HFF-Myc (cell line): ENCODE data around the gene KREMEN1.

Source experiments
- DNase-seq: peaks from one replicate; pipeline ENCODE4 v3.0.0-alpha.2; 2011; ENCODE audit warnings: low read depth; ENCODE audit errors: extremely low read depth
- H3K4me3 ChIP-seq: replicated peaks from 2 replicates; pipeline ENCODE4 v1.5.1; 2011; ENCODE audit warnings: low read depth, mild to moderate bottlenecking, control low read depth, low read length
- TF ChIP-seq, protein P1 (sequence below): IDR thresholded peaks from 2 replicates; pipeline ENCODE4 v1.5.1; 2012; ENCODE audit warnings: mild to moderate bottlenecking, low read depth, low read length, control low read depth; ENCODE audit errors: missing control alignments

KREMEN1 gene

DNA sequence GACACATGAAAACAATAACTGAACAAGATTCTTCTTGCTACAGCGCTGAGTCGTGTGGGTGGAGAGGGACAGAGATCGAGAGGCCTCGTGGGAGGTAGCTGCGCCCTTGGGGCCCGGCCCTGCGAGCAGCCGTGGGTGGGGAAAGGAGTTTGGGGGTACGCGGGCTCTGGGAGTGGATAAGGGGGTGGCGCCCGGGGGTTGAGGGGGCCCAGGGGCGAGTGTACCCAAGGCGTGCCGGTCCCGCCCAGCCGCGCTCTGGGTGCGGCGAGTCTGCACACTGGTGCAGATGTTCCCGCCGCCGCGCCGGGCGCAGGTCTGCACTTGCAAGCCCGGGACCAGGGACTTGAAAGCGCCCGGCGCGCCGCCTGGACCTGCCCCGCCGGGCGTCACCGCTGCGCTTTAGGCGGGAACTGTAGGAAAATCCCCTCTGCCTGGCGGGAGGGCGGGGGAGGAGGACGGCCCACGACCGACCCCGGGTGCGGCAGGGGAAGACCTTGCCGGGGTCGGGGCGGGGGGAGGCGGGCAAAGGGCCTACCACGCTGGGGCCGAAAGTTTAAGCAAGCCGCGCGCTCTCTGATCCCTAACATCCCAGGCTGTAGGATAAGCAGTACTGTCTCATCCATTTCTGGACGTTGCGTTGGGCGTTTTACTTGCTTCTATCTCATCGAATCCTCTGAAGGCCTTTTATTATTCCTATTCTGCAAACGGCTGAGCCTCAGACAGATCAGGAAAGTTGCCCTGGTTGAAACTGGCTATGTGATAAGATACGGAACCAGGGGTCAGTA is 1.4 kb upstream of the KREMEN1 start:
- TF ChIP-seq, protein P1, sequence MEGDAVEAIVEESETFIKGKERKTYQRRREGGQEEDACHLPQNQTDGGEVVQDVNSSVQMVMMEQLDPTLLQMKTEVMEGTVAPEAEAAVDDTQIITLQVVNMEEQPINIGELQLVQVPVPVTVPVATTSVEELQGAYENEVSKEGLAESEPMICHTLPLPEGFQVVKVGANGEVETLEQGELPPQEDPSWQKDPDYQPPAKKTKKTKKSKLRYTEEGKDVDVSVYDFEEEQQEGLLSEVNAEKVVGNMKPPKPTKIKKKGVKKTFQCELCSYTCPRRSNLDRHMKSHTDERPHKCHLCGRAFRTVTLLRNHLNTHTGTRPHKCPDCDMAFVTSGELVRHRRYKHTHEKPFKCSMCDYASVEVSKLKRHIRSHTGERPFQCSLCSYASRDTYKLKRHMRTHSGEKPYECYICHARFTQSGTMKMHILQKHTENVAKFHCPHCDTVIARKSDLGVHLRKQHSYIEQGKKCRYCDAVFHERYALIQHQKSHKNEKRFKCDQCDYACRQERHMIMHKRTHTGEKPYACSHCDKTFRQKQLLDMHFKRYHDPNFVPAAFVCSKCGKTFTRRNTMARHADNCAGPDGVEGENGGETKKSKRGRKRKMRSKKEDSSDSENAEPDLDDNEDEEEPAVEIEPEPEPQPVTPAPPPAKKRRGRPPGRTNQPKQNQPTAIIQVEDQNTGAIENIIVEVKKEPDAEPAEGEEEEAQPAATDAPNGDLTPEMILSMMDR, result no peak
- DNase-seq, result no peak
- peak overlapping the region; percentile 20 for H3K4me3 ChIP-seq

DNA sequence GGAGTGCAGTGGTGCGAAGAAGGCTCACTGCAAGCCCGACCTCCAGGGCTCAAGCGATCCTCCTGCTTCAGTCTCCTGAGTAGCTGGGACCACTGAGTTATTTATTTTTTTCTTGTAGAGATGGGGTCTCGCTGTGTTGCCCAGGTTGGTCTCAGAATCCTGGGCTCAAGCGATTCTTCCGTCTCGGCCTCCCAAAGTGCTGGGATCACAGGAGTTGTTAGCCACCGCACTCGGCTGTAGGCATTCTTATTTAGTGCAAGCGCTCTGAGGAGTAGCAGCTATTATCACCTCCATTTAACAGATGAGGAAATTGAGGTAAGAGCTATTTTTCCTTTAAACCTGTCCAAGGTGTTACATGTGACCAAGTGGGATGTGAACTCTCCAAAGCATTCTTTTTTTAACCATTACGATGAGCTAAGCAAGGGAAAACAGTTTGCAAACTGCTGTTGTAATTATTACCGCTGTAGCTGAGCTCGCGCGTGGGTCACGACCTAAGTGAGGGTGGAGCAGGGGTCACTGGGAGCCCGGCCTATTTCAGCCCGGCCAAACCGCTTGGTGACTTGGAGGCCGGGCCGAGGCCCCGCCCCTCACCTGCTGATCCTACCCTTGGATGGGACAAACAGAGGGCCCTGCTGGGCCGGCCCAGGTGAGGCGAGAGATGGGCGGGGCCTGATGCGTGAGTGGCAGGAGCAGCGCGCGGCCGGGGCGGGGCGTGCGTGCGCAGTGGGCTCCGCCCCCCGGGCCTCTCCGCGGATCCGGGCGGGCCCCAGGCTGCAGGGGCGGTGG is 449 bp upstream of the KREMEN1 start:
- no peak for DNase-seq
- H3K4me3 ChIP-seq, result peak overlapping the region; percentile 16; the same call in 1 of the 2 replicates

GRCh38 chr22:29073618-29074275 is 912 bp downstream of the KREMEN1 start:
- peak overlapping the region; percentile 58 for H3K4me3 ChIP-seq
- TF ChIP-seq, protein P1, result no peak
- DNase-seq, result no peak

More for the DNA sequence above, 449 bp upstream of the KREMEN1 start:
- TF ChIP-seq, protein P1, result no peak

DNA sequence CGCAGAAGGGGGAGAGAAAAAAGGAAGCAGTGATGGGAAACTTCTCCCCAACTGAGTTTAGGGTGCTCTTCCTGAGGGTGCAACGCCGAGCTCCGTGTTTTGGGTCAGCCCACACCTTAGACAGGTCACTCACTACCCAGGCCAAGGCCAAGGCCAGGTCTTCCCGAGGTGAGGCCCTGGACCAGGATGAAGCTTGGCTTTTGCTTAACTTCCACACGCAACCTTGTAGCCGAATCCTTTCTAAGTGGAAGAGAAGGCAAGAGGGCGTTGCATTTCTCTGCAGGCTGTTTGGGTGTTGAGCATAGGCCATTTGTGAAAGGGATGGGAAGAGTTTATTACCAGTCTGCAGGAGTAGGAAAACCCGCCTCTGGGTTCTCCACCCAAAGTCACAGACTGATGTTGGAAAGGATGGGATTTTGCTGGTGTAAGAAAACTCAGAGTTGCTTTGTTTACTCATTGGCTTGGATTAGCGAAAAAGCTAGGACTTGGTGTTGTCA is 1.5 kb downstream of the KREMEN1 start:
- TF ChIP-seq, protein P1, result no peak
- no peak for DNase-seq
- H3K4me3 ChIP-seq, result peak overlapping the region; percentile 58

DNA sequence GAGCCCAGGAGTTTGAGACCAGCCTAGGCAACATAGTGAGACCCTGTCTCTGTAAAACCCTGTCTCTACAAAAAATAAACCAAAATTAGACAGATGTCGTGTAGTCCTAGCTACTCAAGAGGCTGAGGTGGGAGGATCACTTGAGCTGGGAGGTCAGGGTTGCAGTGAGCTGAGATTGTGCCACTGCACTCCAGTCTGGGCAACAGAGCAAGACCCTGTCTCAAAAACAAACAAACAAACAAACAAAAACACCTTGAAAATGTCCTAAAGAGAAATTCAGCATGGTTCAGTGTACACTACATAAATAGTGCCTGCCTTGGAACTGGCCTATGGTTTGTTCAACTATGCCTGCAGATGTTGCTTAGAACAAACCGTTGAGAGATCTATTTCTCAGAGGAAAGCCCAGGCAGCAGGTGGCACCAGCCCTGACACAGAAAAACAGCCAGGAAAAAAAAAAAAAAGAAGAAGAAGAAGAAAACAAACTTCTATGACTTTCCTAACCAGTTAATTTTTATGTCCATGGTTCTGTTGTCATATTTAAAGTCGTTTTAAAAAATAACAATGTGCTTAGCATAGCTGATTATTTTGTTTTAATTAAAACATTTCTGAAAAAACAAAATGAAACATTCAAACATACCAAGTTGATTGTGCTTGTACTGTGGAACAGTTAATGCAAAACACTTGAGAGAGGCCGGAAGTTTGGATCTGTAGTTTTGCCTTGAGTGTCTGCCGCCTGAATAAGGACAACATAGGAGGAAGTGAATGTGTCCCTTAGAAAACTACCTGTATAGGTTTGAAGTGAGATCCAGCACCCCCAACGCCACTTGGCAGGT is 5.4 kb downstream of the KREMEN1 start:
- TF ChIP-seq, protein P1, result peak; percentile 9
- no peak for DNase-seq
- no peak overlapping the region for H3K4me3 ChIP-seq

GRCh38 chr22:29078869-29079207 is 6.0 kb downstream of the KREMEN1 start:
- no peak overlapping the region for H3K4me3 ChIP-seq
- DNase-seq, result no peak
- TF ChIP-seq, protein P1, result no peak
